AG04449 (cell line): ENCODE results near the gene HPSE2.

Source experiments
- CTCF ChIA-PET: fragments of 350-600 bp; formaldehyde crosslinking; extraction: SDS; loops from one replicate; lab custom pipeline; 2021; ENCODE audit warnings: antibody characterized with exemption; lab: Yijun Ruan, JAX
- POLR2A ChIA-PET: fragments of 400-600, 350-600 bp; formaldehyde crosslinking; extraction: SDS; loops from one replicate; lab custom pipeline; 2020; ENCODE audit warnings: antibody characterized with exemption, inconsistent platforms; lab: Yijun Ruan, JAX
- DNase-seq: peaks from one replicate; pipeline ENCODE4 v3.0.0-alpha.2; 2010; ENCODE audit warnings: low read depth, low spot score
- H3K4me3 ChIP-seq: 2 replicates; pipeline ENCODE4 v1.5.1; 2011; ENCODE audit warnings: low read depth, mild to moderate bottlenecking, control low read depth, low read length
- TF ChIP-seq, protein P1 (sequence below): IDR thresholded peaks from one replicate; pipeline ENCODE4 v1.5.1; 2011; ENCODE audit warnings: mild to moderate bottlenecking, moderate library complexity, low read length, control low read depth, inconsistent platforms; ENCODE audit not compliant: insufficient read depth; ENCODE audit errors: missing control alignments

HPSE2 gene

DNA sequence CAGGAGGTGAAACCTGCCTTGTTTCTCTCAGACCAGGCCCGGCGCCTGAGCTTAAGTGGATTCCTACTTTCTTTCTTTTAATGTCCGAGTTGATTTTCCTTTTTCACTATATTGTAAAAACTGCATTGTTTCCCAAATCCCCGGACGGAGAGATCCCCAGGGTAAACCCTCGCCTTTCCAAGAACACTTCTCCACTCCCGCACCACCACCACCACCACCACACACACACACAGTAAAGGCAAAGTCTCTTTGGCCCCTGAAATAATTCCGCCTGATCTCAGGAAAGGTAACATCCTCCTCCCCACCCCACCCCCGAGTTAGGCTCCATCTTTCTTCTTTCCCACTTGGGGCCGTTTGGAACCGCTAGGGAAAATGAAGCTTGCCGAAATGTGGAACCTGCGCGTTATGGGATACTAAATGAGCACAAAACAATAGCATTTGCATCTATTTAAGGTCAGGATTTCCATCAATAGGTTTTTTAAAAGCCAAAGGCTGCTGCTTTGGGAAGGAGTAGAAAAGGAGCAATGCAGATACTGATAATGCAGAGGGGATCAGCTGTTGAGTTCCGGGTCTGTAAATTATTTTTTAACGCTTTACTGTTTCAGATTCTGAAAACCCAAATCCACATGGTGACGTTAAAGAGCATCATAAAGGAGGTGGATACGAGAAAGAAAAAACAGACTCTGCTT is 2.5 kb downstream of the HPSE2 start:
- no peak overlapping the region for H3K4me3 ChIP-seq
- ChIA-PET POLR2A (no interaction called here), CTCF (no interaction called here)
- DNase-seq: no peak
- TF ChIP-seq, protein P1, sequence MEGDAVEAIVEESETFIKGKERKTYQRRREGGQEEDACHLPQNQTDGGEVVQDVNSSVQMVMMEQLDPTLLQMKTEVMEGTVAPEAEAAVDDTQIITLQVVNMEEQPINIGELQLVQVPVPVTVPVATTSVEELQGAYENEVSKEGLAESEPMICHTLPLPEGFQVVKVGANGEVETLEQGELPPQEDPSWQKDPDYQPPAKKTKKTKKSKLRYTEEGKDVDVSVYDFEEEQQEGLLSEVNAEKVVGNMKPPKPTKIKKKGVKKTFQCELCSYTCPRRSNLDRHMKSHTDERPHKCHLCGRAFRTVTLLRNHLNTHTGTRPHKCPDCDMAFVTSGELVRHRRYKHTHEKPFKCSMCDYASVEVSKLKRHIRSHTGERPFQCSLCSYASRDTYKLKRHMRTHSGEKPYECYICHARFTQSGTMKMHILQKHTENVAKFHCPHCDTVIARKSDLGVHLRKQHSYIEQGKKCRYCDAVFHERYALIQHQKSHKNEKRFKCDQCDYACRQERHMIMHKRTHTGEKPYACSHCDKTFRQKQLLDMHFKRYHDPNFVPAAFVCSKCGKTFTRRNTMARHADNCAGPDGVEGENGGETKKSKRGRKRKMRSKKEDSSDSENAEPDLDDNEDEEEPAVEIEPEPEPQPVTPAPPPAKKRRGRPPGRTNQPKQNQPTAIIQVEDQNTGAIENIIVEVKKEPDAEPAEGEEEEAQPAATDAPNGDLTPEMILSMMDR: no peak

DNA sequence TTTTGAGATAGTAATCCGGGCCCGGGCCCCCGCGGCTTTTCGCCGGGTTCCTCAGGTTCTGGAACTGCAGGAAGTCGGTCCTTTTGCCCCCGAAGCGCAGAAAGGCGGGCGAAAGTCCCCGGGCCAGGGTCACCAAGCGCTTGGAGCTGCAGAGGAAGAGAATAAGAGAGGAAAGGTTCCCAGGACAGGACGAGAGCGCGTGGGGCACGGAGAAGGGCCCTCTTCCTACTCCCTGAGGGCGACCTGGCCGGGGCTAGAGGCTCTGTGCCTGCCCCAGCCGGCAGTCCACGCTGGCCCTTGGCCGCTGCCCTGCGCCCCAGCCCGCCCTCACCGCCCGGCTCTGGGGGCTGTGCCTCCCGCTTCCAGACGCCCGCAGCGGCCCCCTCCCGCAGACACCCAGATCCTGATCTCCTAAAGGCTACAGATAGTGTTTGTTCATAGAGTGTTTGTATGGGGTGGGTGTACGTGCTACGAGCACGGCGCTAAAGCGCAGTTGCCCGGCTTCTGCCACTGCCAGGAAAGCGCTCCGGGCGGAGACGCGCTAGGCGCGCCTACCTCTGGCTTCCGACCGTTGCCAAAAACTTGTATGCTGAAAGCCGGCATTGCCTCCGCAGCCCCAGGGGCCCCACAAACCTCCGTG is 3.2 kb downstream of the HPSE2 start:
- DNase-seq: no peak
- no peak overlapping the region for H3K4me3 ChIP-seq
- CTCF ChIA-PET: no interaction called here
- POLR2A ChIA-PET: no interaction called here
- TF ChIP-seq, protein P1: no peak

DNA sequence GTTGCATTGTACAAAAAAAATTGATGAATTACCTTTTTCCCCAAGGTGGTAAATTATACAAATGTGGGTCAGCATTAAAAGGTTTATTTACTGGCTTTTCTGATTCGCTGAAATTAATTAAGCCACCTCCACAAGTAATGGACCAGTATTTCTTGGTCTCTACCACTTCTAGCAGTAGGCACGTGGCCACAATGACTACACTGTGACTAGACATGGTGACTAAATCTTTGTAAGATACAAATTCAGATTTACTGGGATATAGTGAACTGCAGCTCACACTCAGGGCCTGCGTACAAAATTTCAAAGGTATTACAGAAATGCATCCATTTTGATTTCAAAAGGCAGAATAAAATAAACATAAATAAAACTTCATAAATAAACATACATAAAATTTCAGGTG is 10.9 kb downstream of the HPSE2 start:
- no peak for DNase-seq
- ChIA-PET CTCF (no interaction called here), POLR2A (no interaction called here)
- no peak overlapping the region for H3K4me3 ChIP-seq
- TF ChIP-seq, protein P1: no peak

DNA sequence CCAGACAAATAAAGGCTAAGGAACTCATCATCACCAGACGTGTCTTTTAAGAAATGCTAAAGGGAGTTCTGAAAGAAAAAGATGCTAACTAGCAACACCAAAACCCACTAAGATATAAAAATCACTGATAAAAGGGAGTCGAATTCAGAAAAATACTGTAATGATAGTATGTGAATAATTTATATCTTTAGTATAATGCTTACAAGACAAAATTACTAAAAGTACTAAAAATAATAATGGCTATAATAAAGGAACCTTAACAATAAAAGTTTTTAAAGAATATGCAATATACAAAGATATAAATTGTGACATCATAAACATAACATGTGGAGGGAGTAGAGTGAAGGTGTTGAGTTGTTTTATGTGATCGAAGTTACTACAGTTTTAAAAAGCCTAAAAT is 28.3 kb downstream of the HPSE2 start:
- no peak overlapping the region for H3K4me3 ChIP-seq
- TF ChIP-seq, protein P1: no peak
- CTCF ChIA-PET: interaction anchor here (1.0 kb wide), 1 partner anchor 739 kb away, joined by 3 read pairs; no protein-coding TSS in a partner anchor
- POLR2A ChIA-PET: no interaction called here
- DNase-seq: no peak

DNA sequence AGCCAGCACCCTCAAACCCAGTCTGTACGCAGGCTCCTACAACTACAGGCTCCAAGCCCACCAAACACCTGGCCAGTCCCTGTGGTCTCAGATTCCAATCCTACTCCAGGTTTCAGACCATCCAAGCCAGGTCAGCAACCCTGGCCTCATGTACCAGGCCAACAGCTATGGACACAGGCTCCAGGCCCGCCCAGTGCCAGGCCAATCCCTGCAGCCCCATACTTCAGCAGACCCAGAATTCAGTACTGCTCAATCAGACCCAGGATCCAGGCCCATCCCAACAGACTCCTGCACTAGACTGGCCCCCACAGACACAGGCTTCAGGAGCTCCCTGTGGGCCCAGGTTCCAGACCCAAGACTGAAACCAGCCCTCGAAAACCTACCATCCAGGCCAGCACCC is 32.3 kb downstream of the HPSE2 start:
- TF ChIP-seq, protein P1: no peak
- DNase-seq: no peak
- POLR2A ChIA-PET: no interaction called here
- CTCF ChIA-PET: no interaction called here
- no peak overlapping the region for H3K4me3 ChIP-seq

DNA sequence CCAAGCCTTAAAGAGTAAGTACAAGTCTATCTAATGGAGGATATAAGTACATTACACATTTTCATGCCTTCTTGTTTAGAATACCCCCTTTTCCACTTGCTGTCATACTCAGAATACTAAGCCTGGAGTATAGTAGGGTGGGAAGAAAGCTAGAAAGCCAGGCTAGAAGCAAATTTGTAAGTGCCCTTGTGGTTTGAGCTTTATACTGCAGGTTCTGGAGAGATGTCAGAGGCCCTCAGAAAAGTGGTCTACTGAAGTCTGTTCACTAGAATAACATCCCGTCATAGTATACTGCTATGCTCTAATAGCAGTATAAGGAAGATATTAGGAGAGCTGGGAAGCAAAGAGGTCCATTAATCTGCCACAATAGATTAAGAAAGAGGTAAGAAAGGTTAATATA is 62.7 kb downstream of the HPSE2 start:
- H3K4me3 ChIP-seq: no peak overlapping the region
- POLR2A ChIA-PET: no interaction called here
- no peak for DNase-seq
- TF ChIP-seq, protein P1: no peak
- CTCF ChIA-PET: interaction anchor here (0.9 to 4.8 kb wide), 2 partner anchors 59 to 706 kb away, joined by 3 to 29 read pairs; no protein-coding TSS in a partner anchor
